H1 (cell line): ENCODE results near the gene KDM6A. TPM values are rescaled to one million over a fixed set of nuclear protein-coding genes. Genes with fewer than 3 reads are reported as not detected.

Source experiments
- CTCF ChIA-PET: fragments of 300-600 bp; sonication (Branson Sonifier 250); formaldehyde crosslinking; loops from one replicate; lab custom pipeline; 2021; ENCODE audit not compliant: partially characterized antibody; lab: Charles Lee
- POLR2A ChIA-PET: fragments of 300-600 bp; sonication (Branson Sonifier 250); formaldehyde crosslinking; loops from one replicate; lab custom pipeline; 2021; ENCODE audit warnings: inconsistent platforms; ENCODE audit not compliant: partially characterized antibody; lab: Charles Lee
- DNase-seq, 2 experiments: peaks; one replicate each; pipeline versions ENCODE4 v3.0.0 to v3.0.0-alpha.2; 2010 to 2022; ENCODE audit warnings: low spot score in 2 of 2, low read depth in 1 of 2, mixed read lengths in 1 of 2
- FAIRE-seq: peaks from 2 replicates; lab custom pipeline; 2011; peaks lifted over from hg19 to GRCh38; lab: Jason Lieb, UNC
- H2AFZ ChIP-seq: 2 replicates; pipeline ENCODE4 v1.8.1; 2012; ENCODE audit warnings: low read length, inconsistent platforms
- H2AK5ac ChIP-seq: 2 replicates; pipeline ENCODE4 v1.6.1; 2013; ENCODE audit warnings: low read depth, low read length
- H2BK120ac ChIP-seq: replicated peaks from 2 replicates; pipeline ENCODE3; 2013; ENCODE audit warnings: low read depth, low read length, inconsistent platforms
- H2BK12ac ChIP-seq: 2 replicates; pipeline ENCODE4 v1.6.1; 2013; ENCODE audit warnings: low read depth, low read length
- H2BK15ac ChIP-seq: 2 replicates; pipeline ENCODE4 v1.6.1; 2013; ENCODE audit warnings: low read length
- H2BK20ac ChIP-seq: 2 replicates; pipeline ENCODE4 v1.6.1; 2013; ENCODE audit warnings: low read length
- H2BK5ac ChIP-seq: 2 replicates; pipeline ENCODE4 v1.6.1; 2013; ENCODE audit warnings: low read depth, low read length
- H3K14ac ChIP-seq: 2 replicates; pipeline ENCODE4 v1.6.1; 2013; ENCODE audit warnings: inconsistent platforms; ENCODE audit not compliant: insufficient read length
- H3K18ac ChIP-seq: 2 replicates; pipeline ENCODE4 v1.6.1; 2013; ENCODE audit warnings: low read length; ENCODE audit errors: extremely low read depth
- H3K23ac ChIP-seq: 2 replicates; pipeline ENCODE4 v1.6.1; 2013; ENCODE audit warnings: inconsistent platforms; ENCODE audit not compliant: insufficient read length
- H3K23me2 ChIP-seq: 2 replicates; pipeline ENCODE4 v1.6.1; 2013; ENCODE audit warnings: low read depth, low read length
- H3K27ac ChIP-seq: 2 replicates; pipeline ENCODE4 v1.6.1; 2011; ENCODE audit warnings: low read depth, low read length, inconsistent platforms
- H3K27me3 ChIP-seq, 4 experiments: replicated peaks in 1 of 4; 1 replicate in 1 of 4; 2 replicates in 3 of 4; pipeline versions ENCODE4 v1.6.1 to v1.8.1; 2011 to 2013; ENCODE audit warnings: low read length in 3 of 4, mild to moderate bottlenecking in 3 of 4, inconsistent platforms in 2 of 4, mixed read lengths in 2 of 4, moderate library complexity in 1 of 4; ENCODE audit not compliant: control insufficient read depth in 3 of 4, insufficient read depth in 3 of 4; ENCODE audit errors: extremely low read depth in 1 of 4
- H3K36me3 ChIP-seq, 4 experiments: 2 replicates each; pipeline versions ENCODE4 v1.6.1 to v1.8.1; 2011 to 2013; ENCODE audit warnings: mild to moderate bottlenecking in 4 of 4, low read length in 3 of 4, moderate library complexity in 2 of 4, control low read depth in 1 of 4, inconsistent platforms in 1 of 4; ENCODE audit not compliant: insufficient read depth in 4 of 4, control insufficient read depth in 2 of 4
- H3K4ac ChIP-seq: replicated peaks from 2 replicates; pipeline ENCODE3; 2013; ENCODE audit warnings: low read length, low read depth, mixed read lengths, inconsistent platforms; ENCODE audit not compliant: insufficient read length
- H3K4me1 ChIP-seq, 4 experiments: replicated peaks in 1 of 4; 1 replicate in 1 of 4; 2 replicates in 3 of 4; pipeline versions ENCODE4 v1.6.1 to v1.8.1; 2011 to 2013; ENCODE audit warnings: low read length in 3 of 4, inconsistent platforms in 2 of 4, mixed read lengths in 1 of 4; ENCODE audit not compliant: insufficient read depth in 4 of 4, control insufficient read depth in 3 of 4
- H3K4me2 ChIP-seq, 2 experiments: 2 replicates each; pipeline versions ENCODE4 v1.6.1 to v1.8.1; 2011 to 2013; ENCODE audit warnings: low read depth in 2 of 2, low read length in 2 of 2, control low read depth in 1 of 2, inconsistent platforms in 1 of 2, mild to moderate bottlenecking in 1 of 2; ENCODE audit not compliant: insufficient read depth in 1 of 2
- H3K4me3 ChIP-seq, 4 experiments: fragments of 200-600, 300-600 bp in 1 of 4; sonication (generic), shearing (Covaris generic), sonication (Bioruptor Twin) in 1 of 4; 2 replicates each; pipeline versions ENCODE4 v1.5.1 to v1.8.1; 2011 to 2016; ENCODE audit warnings: low read length in 4 of 4, low read depth in 3 of 4, control low read depth in 2 of 4, inconsistent platforms in 2 of 4, mild to moderate bottlenecking in 2 of 4, mixed read lengths in 1 of 4, moderate library complexity in 1 of 4; ENCODE audit not compliant: insufficient read depth in 2 of 4; ENCODE audit errors: extremely low read depth in 1 of 4
- H3K56ac ChIP-seq: replicated peaks from 2 replicates; pipeline ENCODE3; 2013; ENCODE audit warnings: low read depth, mild to moderate bottlenecking, mixed read lengths, low read length, inconsistent platforms; ENCODE audit not compliant: insufficient read length
- H3K79me1 ChIP-seq: 2 replicates; pipeline ENCODE4 v1.6.1; 2013; ENCODE audit warnings: low read depth, low read length, control low read depth
- H3K79me2 ChIP-seq, 2 experiments: 2 replicates each; pipeline versions ENCODE4 v1.6.1 to v1.8.1; 2012 to 2013; ENCODE audit warnings: low read length in 2 of 2, mild to moderate bottlenecking in 2 of 2, inconsistent platforms in 1 of 2; ENCODE audit not compliant: insufficient read depth in 2 of 2, control insufficient read depth in 1 of 2
- H3K9ac ChIP-seq, 4 experiments: replicated peaks in 1 of 4; 1 replicate in 1 of 4; 2 replicates in 3 of 4; pipeline versions ENCODE4 v1.6.1 to v1.8.1; 2011 to 2013; ENCODE audit warnings: low read depth in 3 of 4, low read length in 3 of 4, control low read depth in 2 of 4, mild to moderate bottlenecking in 2 of 4, moderate library complexity in 2 of 4, inconsistent platforms in 1 of 4; ENCODE audit errors: extremely low read depth in 1 of 4
- H3K9me3 ChIP-seq, 2 experiments: 2 replicates each; pipeline versions ENCODE4 v1.6.1 to v1.8.1; 2012 to 2013; ENCODE audit warnings: mild to moderate bottlenecking in 2 of 2, moderate library complexity in 2 of 2, control low read depth in 1 of 2, inconsistent platforms in 1 of 2, low read depth in 1 of 2, low read length in 1 of 2, mixed read lengths in 1 of 2; ENCODE audit not compliant: insufficient read depth in 2 of 2
- H4K20me1 ChIP-seq, 2 experiments: replicated peaks in 1 of 2; 2 replicates each; pipeline versions ENCODE3 to v1.8.1; 2011 to 2013; ENCODE audit warnings: inconsistent platforms in 2 of 2, low read length in 2 of 2, mild to moderate bottlenecking in 1 of 2; ENCODE audit not compliant: insufficient read depth in 2 of 2, control insufficient read depth in 1 of 2
- H4K5ac ChIP-seq: 2 replicates; pipeline ENCODE4 v1.6.1; 2013; ENCODE audit warnings: low read length, low read depth, mixed read lengths, inconsistent platforms; ENCODE audit not compliant: insufficient read length
- H4K8ac ChIP-seq: 2 replicates; pipeline ENCODE4 v1.8.0; 2013; ENCODE audit warnings: mild to moderate bottlenecking, moderate library complexity, low read length, inconsistent platforms; ENCODE audit not compliant: insufficient read depth; ENCODE audit errors: extremely low read depth
- H4K91ac ChIP-seq: replicated peaks from 2 replicates; pipeline ENCODE3; 2013; ENCODE audit warnings: low read length, mixed read lengths, inconsistent platforms; ENCODE audit not compliant: insufficient read length
- RFX5 ChIP-seq: IDR thresholded peaks from 2 replicates; pipeline ENCODE4 v1.6.1; 2011; ENCODE audit warnings: low read depth, low read length, improper control_type of control experiment, borderline replicate concordance
- WGBS, 2 experiments: shearing (Covaris generic) in 1 of 2; methylation state at CpG; one replicate each; pipeline versions ENCODE4 v1.1.6 to v1.1.7; 2013 to 2015; ENCODE audit warnings: low lambda C conversion rate in 2 of 2, mixed read lengths in 2 of 2, inconsistent platforms in 1 of 2, low coverage in 1 of 2, missing lambda C conversion rate in 1 of 2; ENCODE audit not compliant: insufficient replicate concordance in 2 of 2, insufficient coverage in 1 of 2, insufficient read length in 1 of 2; ENCODE audit errors: extremely low coverage in 1 of 2, missing lambda C conversion rate in 1 of 2; 5-methylcytosine and 5-hydroxymethylcytosine counted together
- polyA plus RNA-seq, 7 experiments: library from polyadenylated mRNA; depleted of rRNA in 3 of 7; stranded (reverse) in 5 of 7; unstranded in 2 of 7; fragments of >200 nt in 5 of 7; fragments of 200-250 nt in 2 of 7; gene quantifications; 1 replicate in 5 of 7; 2 replicates in 1 of 7; 4 replicates in 1 of 7; pipeline versions ENCODE4 v1.2.1 to v1.2.3, GENCODE V29; 2011 to 2013; ENCODE audit warnings: missing spikeins in 2 of 7, mixed read lengths in 2 of 7
- total RNA-seq: library from RNA; stranded (reverse); fragmentation: NEBNext Ultra II Directional; extraction: Animal tissue kit (Norgen Biotek cat#: 25700); gene quantifications from 2 replicates; pipeline ENCODE4 v1.2.1, GENCODE V29; 2021

KDM6A gene
- total and polyA plus RNA-seq, 2 of the 8 experiments (the other 6 are each of a cell fraction or from before 2014, with no cell fraction given) = 43.5 to 58.4 TPM

DNA sequence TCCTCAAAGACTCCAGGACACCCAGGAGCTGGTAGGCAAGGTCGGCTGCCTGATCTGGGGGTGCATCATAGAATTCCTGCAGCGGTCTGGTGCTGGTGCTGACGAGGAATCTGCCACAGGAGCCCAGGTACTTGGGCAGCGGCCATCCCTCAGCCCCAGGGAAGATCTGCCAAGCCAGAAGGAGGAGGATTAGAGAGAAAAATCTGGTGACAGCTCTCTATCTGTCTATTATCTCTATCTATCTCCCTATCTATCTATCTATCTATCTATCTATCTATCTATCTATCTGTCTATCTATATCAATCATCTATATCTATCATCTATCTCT is 281.0 kb downstream of the KDM6A start:
- no peak overlapping the region for H2BK5ac ChIP-seq
- no peaks in the 10 kb centered on the region for H3K23me2 ChIP-seq
- H4K8ac ChIP-seq = no peak overlapping the region
- 76% methylated on average over 3 of the region's 4 CpGs; no CpG with 5 or more reads in 1 of the 2 experiments for WGBS, 2 experiments
- no peak overlapping the region for H3K4ac ChIP-seq
- H3K79me2 ChIP-seq = no peaks in the 10 kb centered on the region
- H2BK12ac ChIP-seq = no peak overlapping the region
- no peak overlapping the region for H3K14ac ChIP-seq
- DNase-seq (no peak), FAIRE-seq (no peak)
- no peak overlapping the region for H4K5ac ChIP-seq
- no peak overlapping the region for H3K27ac ChIP-seq
- no peak overlapping the region for H4K91ac ChIP-seq
- H2AFZ ChIP-seq = no peak overlapping the region
- H3K56ac ChIP-seq = no peak overlapping the region
- H3K23ac ChIP-seq = no peak overlapping the region
- no peak overlapping the region for H2BK15ac ChIP-seq
- H3K9ac ChIP-seq = no peak overlapping the region
- H3K27me3 ChIP-seq = no peaks in the 10 kb centered on the region
- no peak overlapping the region for H2BK120ac ChIP-seq
- no peak for TF ChIP-seq RFX5
- no peak overlapping the region for H2AK5ac ChIP-seq
- H4K20me1 ChIP-seq = no peaks in the 10 kb centered on the region
- no peaks in the 10 kb centered on the region for H3K79me1 ChIP-seq
- no peak overlapping the region for H3K18ac ChIP-seq
- no peaks in the 10 kb centered on the region for H3K36me3 ChIP-seq
- H3K4me1 ChIP-seq = peaks cover 0 to 5% (median 0%) of the 10 kb centered on the region in 4 experiments; a peak in 1 of 7 replicates
- no peaks in the 10 kb centered on the region for H3K9me3 ChIP-seq
- no peak overlapping the region for H3K4me2 ChIP-seq
- no peak overlapping the region for H3K4me3 ChIP-seq
- ChIA-PET POLR2A (no interaction called here), CTCF (interaction anchor here (1.2 kb wide), 1 partner anchor 18 kb away, joined by 4 read pairs; no protein-coding TSS in a partner anchor)
- H2BK20ac ChIP-seq = no peak overlapping the region
